ENCODE measurements around the gene AP1B1. TPM values are rescaled to one million over a fixed set of nuclear protein-coding genes. Genes with fewer than 3 reads are reported as not detected.
"Not testable (repeated sequence)": the region's sequence is repeated elsewhere in the genome, so short reads cannot be mapped to it uniquely, and the experiment has no call there.

AP1B1 gene
- total and polyA plus RNA-seq, 2 of the 13 experiments (the other 11 are each of a cell fraction or from before 2014, with no cell fraction given), result 26.6 to 29.7 TPM

DNA sequence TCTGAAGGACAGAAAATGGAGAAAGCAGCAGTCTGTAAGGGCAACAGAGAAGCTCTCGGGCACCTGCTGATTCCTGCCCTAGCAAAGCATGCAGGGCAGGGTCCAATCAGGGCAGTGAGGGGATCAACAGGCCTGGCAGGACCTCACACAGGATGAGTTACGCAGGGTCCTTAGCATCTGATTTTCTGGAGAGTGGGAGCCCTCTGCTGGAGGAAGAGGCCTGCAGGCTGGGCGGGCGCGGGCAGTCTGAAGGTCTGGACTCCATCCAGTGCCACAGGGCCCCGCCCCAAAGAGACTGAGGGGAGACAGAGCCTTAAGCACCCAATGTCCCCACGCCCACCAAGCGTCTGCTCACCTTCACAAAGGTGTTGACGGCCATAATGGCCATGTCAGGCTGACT lies 28.9 kb downstream of the AP1B1 start (continued):
- TF ChIP-seq, protein P1, sequence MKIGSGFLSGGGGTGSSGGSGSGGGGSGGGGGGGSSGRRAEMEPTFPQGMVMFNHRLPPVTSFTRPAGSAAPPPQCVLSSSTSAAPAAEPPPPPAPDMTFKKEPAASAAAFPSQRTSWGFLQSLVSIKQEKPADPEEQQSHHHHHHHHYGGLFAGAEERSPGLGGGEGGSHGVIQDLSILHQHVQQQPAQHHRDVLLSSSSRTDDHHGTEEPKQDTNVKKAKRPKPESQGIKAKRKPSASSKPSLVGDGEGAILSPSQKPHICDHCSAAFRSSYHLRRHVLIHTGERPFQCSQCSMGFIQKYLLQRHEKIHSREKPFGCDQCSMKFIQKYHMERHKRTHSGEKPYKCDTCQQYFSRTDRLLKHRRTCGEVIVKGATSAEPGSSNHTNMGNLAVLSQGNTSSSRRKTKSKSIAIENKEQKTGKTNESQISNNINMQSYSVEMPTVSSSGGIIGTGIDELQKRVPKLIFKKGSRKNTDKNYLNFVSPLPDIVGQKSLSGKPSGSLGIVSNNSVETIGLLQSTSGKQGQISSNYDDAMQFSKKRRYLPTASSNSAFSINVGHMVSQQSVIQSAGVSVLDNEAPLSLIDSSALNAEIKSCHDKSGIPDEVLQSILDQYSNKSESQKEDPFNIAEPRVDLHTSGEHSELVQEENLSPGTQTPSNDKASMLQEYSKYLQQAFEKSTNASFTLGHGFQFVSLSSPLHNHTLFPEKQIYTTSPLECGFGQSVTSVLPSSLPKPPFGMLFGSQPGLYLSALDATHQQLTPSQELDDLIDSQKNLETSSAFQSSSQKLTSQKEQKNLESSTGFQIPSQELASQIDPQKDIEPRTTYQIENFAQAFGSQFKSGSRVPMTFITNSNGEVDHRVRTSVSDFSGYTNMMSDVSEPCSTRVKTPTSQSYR (CRISPR knock-in tag; IDR thresholded peaks at IDR 0.05; ENCODE audit: borderline replicate concordance), result no peak

DNA sequence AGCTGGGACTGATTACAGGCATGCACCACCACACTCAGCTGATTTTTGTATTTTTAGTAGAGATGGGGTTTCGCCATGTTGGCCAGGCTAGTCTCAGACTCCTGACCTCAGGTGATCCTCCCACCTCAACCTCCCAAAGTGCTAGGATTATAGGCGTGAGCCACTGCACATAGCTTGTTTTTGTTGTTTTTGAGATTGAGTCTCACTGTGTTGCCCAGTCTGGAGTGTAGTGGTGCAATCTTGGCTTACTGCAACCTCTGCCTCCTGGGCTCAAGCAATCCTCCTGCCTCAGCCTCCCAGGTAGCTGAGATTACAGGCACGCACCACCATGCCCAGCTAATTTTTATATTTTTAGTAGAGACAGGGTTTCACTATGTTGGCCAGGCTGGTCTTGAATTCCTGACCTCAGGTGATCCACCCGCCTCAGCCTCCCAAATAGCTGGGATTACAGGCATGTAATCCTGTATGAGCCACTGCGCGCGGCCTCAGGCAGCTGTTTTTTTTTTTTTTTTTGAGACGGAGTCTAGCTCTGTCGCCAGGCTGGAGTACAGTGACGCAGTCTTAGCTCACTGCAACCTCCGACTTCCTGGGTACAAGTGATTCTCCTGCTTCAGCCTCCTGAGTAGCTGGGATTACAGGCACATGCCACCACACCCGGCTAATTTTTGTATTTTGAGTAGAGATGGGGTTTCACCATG lies 31.0 kb downstream of the AP1B1 start:
- H3K79me2 ChIP-seq (ENCODE audit: insufficient read depth, low read length); H3K4me1 ChIP-seq (ENCODE audit: insufficient read depth, low read length); H3K27me3 ChIP-seq (ENCODE audit: control insufficient read depth in 1 of 2, insufficient read depth in 2 of 2, low read length in 2 of 2); FAIRE-seq; H3K4me3 ChIP-seq (replicated peaks in 1 of 3; ENCODE audit: insufficient read depth in 1 of 3, low read depth in 2 of 3, low read length in 3 of 3); H4K20me1 ChIP-seq (ENCODE audit: insufficient read depth, low read length); CTCF ChIA-PET (ENCODE audit: low intra/inter-chr PET ratio, low total read pairs); POLR2A ChIA-PET; DNase-seq (ENCODE audit: low spot score); H3K4me2 ChIP-seq (ENCODE audit: low read depth, low read length); H3K9me3 ChIP-seq (ENCODE audit: low read length); ATAC-seq; H3K9ac ChIP-seq (ENCODE audit: insufficient read depth, low read depth, low read length); H3K27ac ChIP-seq (ENCODE audit: extremely low read length, insufficient read depth, low read length); BruUV-seq (replicated peaks); intact Hi-C loops (cut with micrococcal nuclease; ENCODE audit: unreplicated experiment); H2AFZ ChIP-seq (ENCODE audit: low read length): not testable (repeated sequence)
- in situ Hi-C loops (cut with HindIII; ENCODE audit: extremely low pct_ligation_motif_present, low pct_unique_long_range_greater_than_20kb), result loop anchor here (5.0 kb wide), 1 partner anchor 50 kb away; the partner anchor contains the start of gene GAS2L1
- H3K36me3 ChIP-seq (replicated peaks in 1 of 2; ENCODE audit: control insufficient read depth in 1 of 2, insufficient read depth in 2 of 2, low read length in 2 of 2), result peaks cover 25 to 47% of the 10 kb centered on the region in 2 experiments; a peak in 4 of 5 replicates
- WGBS (ENCODE audit: low lambda C conversion rate), result 95% methylated on average over 12 of the region's 12 CpGs

DNA sequence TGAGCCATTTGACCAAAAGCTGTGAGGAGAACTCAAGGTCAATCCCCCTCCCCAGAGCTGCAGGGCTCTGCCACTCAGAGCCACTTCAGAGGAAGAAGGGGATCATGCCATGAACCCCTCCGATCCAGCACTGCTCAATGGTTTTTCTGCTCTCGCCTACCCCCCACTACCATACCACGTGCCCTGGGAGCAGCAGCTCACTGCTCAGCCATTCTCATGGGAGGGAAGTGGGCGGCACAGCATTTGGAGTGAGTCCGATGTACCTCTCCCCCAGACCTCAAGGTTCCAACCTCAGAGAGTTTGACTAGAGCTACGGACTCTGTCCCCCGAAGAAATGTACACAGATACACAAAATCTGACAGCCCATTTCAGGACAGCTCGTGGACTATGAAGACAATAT lies 34.5 kb downstream of the AP1B1 start:
- Histone ChIP-seq H4K20me1 (ENCODE audit: insufficient read depth, low read length) (no peaks in the 10 kb centered on the region), H3K4me1 (ENCODE audit: insufficient read depth, low read length) (no peaks in the 10 kb centered on the region), H3K79me2 (ENCODE audit: insufficient read depth, low read length) (no peaks in the 10 kb centered on the region), H2AFZ (ENCODE audit: low read length) (no peak overlapping the region), H3K9me3 (ENCODE audit: low read length) (no peaks in the 10 kb centered on the region), H3K4me2 (ENCODE audit: low read depth, low read length) (no peak overlapping the region), H3K27ac (ENCODE audit: extremely low read length, insufficient read depth, low read length) (no peak overlapping the region), H3K4me3 (replicated peaks in 1 of 3; ENCODE audit: insufficient read depth in 1 of 3, low read depth in 2 of 3, low read length in 3 of 3) (no peak overlapping the region), H3K36me3 (replicated peaks in 1 of 2; ENCODE audit: control insufficient read depth in 1 of 2, insufficient read depth in 2 of 2, low read length in 2 of 2) (peaks cover 29 to 69% of the 10 kb centered on the region in 2 experiments; a peak in 4 of 5 replicates), H3K9ac (ENCODE audit: insufficient read depth, low read depth, low read length) (no peak overlapping the region), H3K27me3 (ENCODE audit: control insufficient read depth in 1 of 2, insufficient read depth in 2 of 2, low read length in 2 of 2) (no peaks in the 10 kb centered on the region)
- WGBS (ENCODE audit: low lambda C conversion rate), result 95% methylated on average over 4 of the region's 8 CpGs
- BruUV-seq (replicated peaks), result no TSS peak
- intact Hi-C loops (cut with micrococcal nuclease; ENCODE audit: unreplicated experiment), result no loop called here
- in situ Hi-C loops (cut with HindIII; ENCODE audit: extremely low pct_ligation_motif_present, low pct_unique_long_range_greater_than_20kb), result no loop called here
- ChIA-PET CTCF (ENCODE audit: low intra/inter-chr PET ratio, low total read pairs) (no interaction called here), POLR2A (no interaction called here)
- TF ChIP-seq, protein P2, sequence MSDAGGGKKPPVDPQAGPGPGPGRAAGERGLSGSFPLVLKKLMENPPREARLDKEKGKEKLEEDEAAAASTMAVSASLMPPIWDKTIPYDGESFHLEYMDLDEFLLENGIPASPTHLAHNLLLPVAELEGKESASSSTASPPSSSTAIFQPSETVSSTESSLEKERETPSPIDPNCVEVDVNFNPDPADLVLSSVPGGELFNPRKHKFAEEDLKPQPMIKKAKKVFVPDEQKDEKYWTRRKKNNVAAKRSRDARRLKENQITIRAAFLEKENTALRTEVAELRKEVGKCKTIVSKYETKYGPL (CRISPR knock-in tag; IDR thresholded peaks at IDR 0.05), result no peak
- TF ChIP-seq, protein P3, sequence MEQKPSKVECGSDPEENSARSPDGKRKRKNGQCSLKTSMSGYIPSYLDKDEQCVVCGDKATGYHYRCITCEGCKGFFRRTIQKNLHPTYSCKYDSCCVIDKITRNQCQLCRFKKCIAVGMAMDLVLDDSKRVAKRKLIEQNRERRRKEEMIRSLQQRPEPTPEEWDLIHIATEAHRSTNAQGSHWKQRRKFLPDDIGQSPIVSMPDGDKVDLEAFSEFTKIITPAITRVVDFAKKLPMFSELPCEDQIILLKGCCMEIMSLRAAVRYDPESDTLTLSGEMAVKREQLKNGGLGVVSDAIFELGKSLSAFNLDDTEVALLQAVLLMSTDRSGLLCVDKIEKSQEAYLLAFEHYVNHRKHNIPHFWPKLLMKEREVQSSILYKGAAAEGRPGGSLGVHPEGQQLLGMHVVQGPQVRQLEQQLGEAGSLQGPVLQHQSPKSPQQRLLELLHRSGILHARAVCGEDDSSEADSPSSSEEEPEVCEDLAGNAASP (CRISPR knock-in tag; IDR thresholded peaks at IDR 0.05; ENCODE audit: borderline replicate concordance), result no peak
- TF ChIP-seq ZNF431 (CRISPR knock-in tag; IDR thresholded peaks at IDR 0.05; ENCODE audit: borderline replicate concordance, low read depth) (no peak), ZNF674 (CRISPR knock-in tag; IDR thresholded peaks at IDR 0.05; ENCODE audit: low read depth) (no peak), POLR2AphosphoS5 (IDR thresholded peaks at IDR 0.05; ENCODE audit: low read depth, low read length) (no peak), HDAC2 (CRISPR knock-in tag; IDR thresholded peaks at IDR 0.05) (no peak), MZF1 (CRISPR knock-in tag; IDR thresholded peaks at IDR 0.05; ENCODE audit: borderline replicate concordance) (no peak), ZNF383 (CRISPR knock-in tag; IDR thresholded peaks at IDR 0.05; ENCODE audit: borderline replicate concordance) (no peak), ZNF530 (CRISPR knock-in tag; IDR thresholded peaks at IDR 0.05; ENCODE audit: low read depth) (no peak)
- no peak for FAIRE-seq
- no peak for ATAC-seq
- DNase-seq (ENCODE audit: low spot score), result no peak

Data from HepG2 (cell line).